ENCODE measurements around the gene ARHGAP1. TPM values are rescaled to one million over a fixed set of nuclear protein-coding genes. Genes with fewer than 3 reads are reported as not detected.

Gene ARHGAP1
- total and polyA plus RNA-seq, 2 of the 13 experiments (the other 11 are each of a cell fraction or from before 2014, with no cell fraction given), result 18.6 to 30.3 TPM

GRCh38 chr11:46729110-46730027, 28.9 kb upstream of the ARHGAP1 start (continued):
- TF ChIP-seq CREB3 (CRISPR knock-in tag; IDR thresholded peaks at IDR 0.05), result no peak
- TF ChIP-seq KLF15 (CRISPR knock-in tag; IDR thresholded peaks at IDR 0.05; ENCODE audit: borderline replicate concordance), result no peak
- TF ChIP-seq ATF7 (IDR thresholded peaks at IDR 0.05), result no peak
- TF ChIP-seq ATF7 (CRISPR knock-in tag; IDR thresholded peaks at IDR 0.05), result no peak
- TF ChIP-seq, protein P1, sequence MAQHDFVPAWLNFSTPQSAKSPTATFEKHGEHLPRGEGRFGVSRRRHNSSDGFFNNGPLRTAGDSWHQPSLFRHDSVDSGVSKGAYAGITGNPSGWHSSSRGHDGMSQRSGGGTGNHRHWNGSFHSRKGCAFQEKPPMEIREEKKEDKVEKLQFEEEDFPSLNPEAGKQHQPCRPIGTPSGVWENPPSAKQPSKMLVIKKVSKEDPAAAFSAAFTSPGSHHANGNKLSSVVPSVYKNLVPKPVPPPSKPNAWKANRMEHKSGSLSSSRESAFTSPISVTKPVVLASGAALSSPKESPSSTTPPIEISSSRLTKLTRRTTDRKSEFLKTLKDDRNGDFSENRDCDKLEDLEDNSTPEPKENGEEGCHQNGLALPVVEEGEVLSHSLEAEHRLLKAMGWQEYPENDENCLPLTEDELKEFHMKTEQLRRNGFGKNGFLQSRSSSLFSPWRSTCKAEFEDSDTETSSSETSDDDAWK (CRISPR knock-in tag; IDR thresholded peaks at IDR 0.05), result no peak
- no peak for TF ChIP-seq ZNF891 (CRISPR knock-in tag; IDR thresholded peaks at IDR 0.05)
- TF ChIP-seq HES4 (CRISPR knock-in tag; IDR thresholded peaks at IDR 0.05; ENCODE audit: borderline replicate concordance), result no peak
- no peak for TF ChIP-seq ZFYVE20 (CRISPR knock-in tag; IDR thresholded peaks at IDR 0.05; ENCODE audit: borderline replicate concordance, low read depth)
- TF ChIP-seq XRCC5 (optimal IDR thresholded peaks at IDR 0.05; ENCODE audit: low read length), result no peak
- TF ChIP-seq, protein P2, sequence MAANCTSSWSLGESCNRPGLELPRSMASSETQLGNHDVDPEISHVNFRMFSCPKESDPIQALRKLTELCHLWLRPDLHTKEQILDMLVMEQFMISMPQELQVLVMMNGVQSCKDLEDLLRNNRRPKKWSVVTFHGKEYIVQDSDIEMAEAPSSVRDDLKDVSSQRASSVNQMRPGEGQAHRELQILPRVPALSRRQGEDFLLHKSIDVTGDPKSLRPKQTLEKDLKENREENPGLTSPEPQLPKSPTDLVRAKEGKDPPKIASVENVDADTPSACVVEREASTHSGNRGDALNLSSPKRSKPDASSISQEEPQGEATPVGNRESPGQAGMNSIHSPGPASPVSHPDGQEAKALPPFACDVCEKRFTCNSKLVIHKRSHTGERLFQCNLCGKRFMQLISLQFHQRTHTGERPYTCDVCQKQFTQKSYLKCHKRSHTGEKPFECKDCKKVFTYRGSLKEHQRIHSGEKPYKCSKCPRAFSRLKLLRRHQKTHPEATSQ (CRISPR knock-in tag; IDR thresholded peaks at IDR 0.05; ENCODE audit: borderline replicate concordance), result no peak
- TF ChIP-seq, protein P3, sequence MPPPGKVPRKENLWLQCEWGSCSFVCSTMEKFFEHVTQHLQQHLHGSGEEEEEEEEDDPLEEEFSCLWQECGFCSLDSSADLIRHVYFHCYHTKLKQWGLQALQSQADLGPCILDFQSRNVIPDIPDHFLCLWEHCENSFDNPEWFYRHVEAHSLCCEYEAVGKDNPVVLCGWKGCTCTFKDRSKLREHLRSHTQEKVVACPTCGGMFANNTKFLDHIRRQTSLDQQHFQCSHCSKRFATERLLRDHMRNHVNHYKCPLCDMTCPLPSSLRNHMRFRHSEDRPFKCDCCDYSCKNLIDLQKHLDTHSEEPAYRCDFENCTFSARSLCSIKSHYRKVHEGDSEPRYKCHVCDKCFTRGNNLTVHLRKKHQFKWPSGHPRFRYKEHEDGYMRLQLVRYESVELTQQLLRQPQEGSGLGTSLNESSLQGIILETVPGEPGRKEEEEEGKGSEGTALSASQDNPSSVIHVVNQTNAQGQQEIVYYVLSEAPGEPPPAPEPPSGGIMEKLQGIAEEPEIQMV (CRISPR knock-in tag; IDR thresholded peaks at IDR 0.05; ENCODE audit: low read depth), result no peak
- no peak for TF ChIP-seq ZNF333 (CRISPR knock-in tag; IDR thresholded peaks at IDR 0.05; ENCODE audit: borderline replicate concordance)
- TF ChIP-seq XBP1 (CRISPR knock-in tag; IDR thresholded peaks at IDR 0.05), result no peak
- no peak for TF ChIP-seq JDP2 (CRISPR knock-in tag; IDR thresholded peaks at IDR 0.05; ENCODE audit: borderline replicate concordance)
- no peak for TF ChIP-seq RBM39 (IDR thresholded peaks at IDR 0.05; ENCODE audit: low read depth, low read length, poor library complexity, severe bottlenecking)
- TF ChIP-seq ATAD3A (CRISPR knock-in tag; IDR thresholded peaks at IDR 0.05), result no peak
- TF ChIP-seq NFATC3 (CRISPR knock-in tag; IDR thresholded peaks at IDR 0.05), result no peak
- TF ChIP-seq ATF3 (CRISPR knock-in tag; IDR thresholded peaks at IDR 0.05), result no peak
- no peak for TF ChIP-seq ZNF879 (CRISPR knock-in tag; IDR thresholded peaks at IDR 0.05)
- no peak for TF ChIP-seq ZNF12 (CRISPR knock-in tag; IDR thresholded peaks at IDR 0.05)
- TF ChIP-seq, protein P4, sequence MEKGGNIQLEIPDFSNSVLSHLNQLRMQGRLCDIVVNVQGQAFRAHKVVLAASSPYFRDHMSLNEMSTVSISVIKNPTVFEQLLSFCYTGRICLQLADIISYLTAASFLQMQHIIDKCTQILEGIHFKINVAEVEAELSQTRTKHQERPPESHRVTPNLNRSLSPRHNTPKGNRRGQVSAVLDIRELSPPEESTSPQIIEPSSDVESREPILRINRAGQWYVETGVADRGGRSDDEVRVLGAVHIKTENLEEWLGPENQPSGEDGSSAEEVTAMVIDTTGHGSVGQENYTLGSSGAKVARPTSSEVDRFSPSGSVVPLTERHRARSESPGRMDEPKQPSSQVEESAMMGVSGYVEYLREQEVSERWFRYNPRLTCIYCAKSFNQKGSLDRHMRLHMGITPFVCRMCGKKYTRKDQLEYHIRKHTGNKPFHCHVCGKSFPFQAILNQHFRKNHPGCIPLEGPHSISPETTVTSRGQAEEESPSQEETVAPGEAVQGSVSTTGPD (CRISPR knock-in tag; IDR thresholded peaks at IDR 0.05), result no peak
- TF ChIP-seq RBFOX2 (IDR thresholded peaks at IDR 0.05; ENCODE audit: low read depth, low read length), result peak; percentile 56; the same call in 1 of the 2 replicates
- no peak for TF ChIP-seq ZKSCAN1 (IDR thresholded peaks at IDR 0.05; ENCODE audit: low read length)

All from HepG2 (cell line).